Thyroid gland (tissue), 4 donors: Measurements from ENCODE around the gene HEATR3. TPM values are rescaled to one million over a fixed set of nuclear protein-coding genes. Genes with fewer than 3 reads are reported as not detected.
A peak's percentile ranks its signal among the peaks of the same experiment; 100 is the strongest.

ENCODE experiments used
- DNase-seq, 2 donors: peaks; one replicate each; pipeline ENCODE4 v3.0.0-alpha.2; 2019
- H3K27ac ChIP-seq, 3 donors: fragments of 200-600 bp; sonication (generic); 1 replicate in 2 of 3; 2 replicates in 1 of 3; pipeline ENCODE4 v1.5.1; 2016 to 2019; ENCODE audit warnings: mild to moderate bottlenecking in 1 of 3, moderate library complexity in 1 of 3
- H3K27me3 ChIP-seq: fragments of 200-600 bp; sonication (generic); one replicate; pipeline ENCODE4 v1.5.1; 2019
- H3K36me3 ChIP-seq, 2 donors: fragments of 200-600 bp; sonication (generic); one replicate each; pipeline ENCODE4 v1.5.1; 2016 to 2019
- H3K4me1 ChIP-seq, 2 donors: fragments of 200-600 bp; sonication (generic); one replicate each; pipeline ENCODE4 v1.5.1; 2017 to 2019
- H3K4me3 ChIP-seq, 3 donors: fragments of 200-600 bp; sonication (generic); replicated peaks in 1 of 3; 1 replicate in 2 of 3; 2 replicates in 1 of 3; pipeline ENCODE4 v1.5.1; 2016; ENCODE audit warnings: mild to moderate bottlenecking in 1 of 3
- H3K9me3 ChIP-seq: fragments of 200-600 bp; sonication (generic); one replicate; pipeline ENCODE4 v1.5.1; 2017
- CTCF ChIP-seq, 6 experiments: fragments of 200-600 bp in 3 of 6; fragments of 450-650 bp in 3 of 6; sonication (generic) in 3 of 6; IDR thresholded peaks; one replicate each; pipeline ENCODE4 v1.5.1; 2016 to 2019; ENCODE audit warnings: antibody characterized with exemption in 6 of 6, mild to moderate bottlenecking in 2 of 6, inconsistent platforms in 1 of 6, moderate library complexity in 1 of 6
- POLR2A ChIP-seq, 2 donors: fragments of 450-650 bp; IDR thresholded peaks; one replicate each; pipeline ENCODE4 v1.6.1; 2017; ENCODE audit warnings: antibody characterized with exemption in 2 of 2, mild to moderate bottlenecking in 2 of 2, moderate library complexity in 1 of 2
- WGBS, 2 donors: methylation state at CpG; one replicate each; pipeline ENCODE4 v1.1.5; 2017; 5-methylcytosine and 5-hydroxymethylcytosine counted together
- intact Hi-C: fragments of 100-400 bp; cut with DNase I; formaldehyde crosslinking; loops from one replicate; pipeline ENCODE4 v1.15.1; 2023
- small RNA-seq: library from RNA; depleted of rRNA; stranded (forward); fragments of <200 nt; gene quantifications from one replicate; pipeline ENCODE3, GENCODE V24; 2016
- total RNA-seq, 4 donors: library from RNA; depleted of rRNA; stranded (reverse); fragments of >200 nt; gene quantifications; one replicate each; pipeline ENCODE4 v1.2.3, GENCODE V29; 2016

The HEATR3 gene
- total RNA-seq, 4 donors from 2014 or later, result 12.6 to 24.1 (median 17.9) TPM

GRCh38 chr16:50154420-50154950 lies 88.7 kb downstream of the HEATR3 start:
- Histone ChIP-seq H3K4me3 (peak overlapping the region in 2 of 3 donors; percentile 80 to 90), H3K36me3 (no peaks in the 10 kb centered on the region), H3K9me3 (no peaks in the 10 kb centered on the region), H3K27ac (peak overlapping the region in 2 of 3 donors; percentile 37 to 73), H3K27me3 (no peaks in the 10 kb centered on the region), H3K4me1 (peaks cover 17 to 30% of the 10 kb centered on the region in 2 donors)
- TF ChIP-seq CTCF (IDR thresholded peaks at IDR 0.05), result no peak
- no peak for TF ChIP-seq POLR2A (IDR thresholded peaks at IDR 0.05)
- peak; percentile 15 to 24 for DNase-seq
- intact Hi-C loops, result loop anchor here (10.0 kb wide), 3 partner anchors 60 to 130 kb away; partner anchors contain the start of genes CNEP1R1 and HEATR3
- WGBS, 2 donors, result 21 to 25% methylated on average over 10 of the region's 10 CpGs

DNA sequence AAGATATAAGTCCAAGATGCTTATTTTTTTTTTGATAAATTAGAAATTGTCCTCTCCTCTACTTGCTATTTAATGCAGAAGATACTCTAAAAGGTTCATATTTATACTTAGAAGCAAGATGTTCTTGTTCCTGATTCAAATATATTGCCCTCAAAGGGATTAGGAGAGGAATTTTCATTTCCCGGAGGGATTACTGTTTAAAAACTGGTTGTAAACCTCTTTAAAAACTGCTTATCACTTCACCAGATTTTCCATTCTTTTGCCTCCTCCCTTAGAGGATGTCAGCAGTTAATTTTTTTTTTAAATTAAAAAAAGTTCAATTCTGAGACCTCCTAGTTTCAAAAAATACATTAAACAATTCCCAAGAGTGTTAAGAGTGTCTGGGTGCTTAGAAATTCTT lies 90.2 kb downstream of the HEATR3 start:
- Histone ChIP-seq H3K27me3 (no peaks in the 10 kb centered on the region), H3K27ac (no peak overlapping the region), H3K4me3 (no peak overlapping the region), H3K9me3 (no peaks in the 10 kb centered on the region), H3K4me1 (peaks cover 17 to 30% of the 10 kb centered on the region in 2 donors), H3K36me3 (no peaks in the 10 kb centered on the region)
- TF ChIP-seq CTCF (IDR thresholded peaks at IDR 0.05) (no peak), POLR2A (IDR thresholded peaks at IDR 0.05) (no peak)
- intact Hi-C loops, result loop anchor here (10.0 kb wide), 3 partner anchors 59 to 131 kb away; partner anchors contain the start of genes CNEP1R1 and HEATR3
- DNase-seq, result no peak
- WGBS, 2 donors, result 73 to 85% methylated on average over 1 of the region's 1 CpG

Small RNA genes lying within 50 kb of the gene (small RNA-seq; reads per million reads assigned to genes)
- gene RF00017, result not detected
- gene RF00156, result not detected
- 0.28 reads per million for gene RNY4P3
- not detected for gene RPL10P14

Other genes starting within 250 kb of the HEATR3 start
- 10 to 100 TPM in 1 of 4 donors, 1 to 10 TPM in 3; 7.4 to 10.0 (median 8.5) TPM for gene ZNF423, start 209.9 kb upstream of the HEATR3 start, total RNA-seq
- gene CNEP1R1, start 40.7 kb upstream of the HEATR3 start, total RNA-seq, result 10 to 100 TPM in 2 of 4 donors, 1 to 10 TPM in 2; 7.0 to 13.1 (median 10.8) TPM
- gene TENT4B, start 87.3 kb downstream of the HEATR3 start, total RNA-seq, result 10 to 100 TPM in 3 of 4 donors, 1 to 10 TPM in 1; 10.0 to 14.7 (median 11.4) TPM
- gene ADCY7, start 200.6 kb downstream of the HEATR3 start, total RNA-seq, result 1 to 10 TPM; 4.2 to 8.2 (median 7.1) TPM